Glutamatergic neuron (in vitro differentiated cells): ENCODE data around the gene DMWD. TPM values are rescaled to one million over a fixed set of nuclear protein-coding genes. Genes with fewer than 3 reads are reported as not detected.

Experiments
- DNase-seq: peaks from one replicate; pipeline ENCODE4 v3.0.0; 2022
- H3K27ac Mint-ChIP-seq: one replicate; pipeline ENCODE4 v1.8.0; 2020; ENCODE audit warnings: mild to moderate bottlenecking, mixed read lengths, inconsistent platforms; ENCODE audit not compliant: unreplicated experiment
- H3K27me3 Mint-ChIP-seq: one replicate; pipeline ENCODE4 v1.8.0; 2020; ENCODE audit warnings: mild to moderate bottlenecking, moderate library complexity, mixed read lengths, inconsistent platforms; ENCODE audit not compliant: unreplicated experiment
- H3K36me3 Mint-ChIP-seq: one replicate; pipeline ENCODE4 v1.8.0; 2020; ENCODE audit warnings: mild to moderate bottlenecking, mixed read lengths, inconsistent platforms; ENCODE audit not compliant: unreplicated experiment
- H3K4me1 Mint-ChIP-seq: one replicate; pipeline ENCODE4 v1.8.0; 2020; ENCODE audit warnings: mild to moderate bottlenecking, low read depth, mixed read lengths, inconsistent platforms; ENCODE audit not compliant: unreplicated experiment
- H3K4me3 Mint-ChIP-seq: one replicate; pipeline ENCODE4 v1.8.0; 2020; ENCODE audit warnings: mild to moderate bottlenecking, mixed read lengths, inconsistent platforms; ENCODE audit not compliant: unreplicated experiment
- H3K9me3 Mint-ChIP-seq: one replicate; pipeline ENCODE4 v1.8.0; 2020; ENCODE audit warnings: mild to moderate bottlenecking, moderate library complexity, mixed read lengths, inconsistent platforms; ENCODE audit not compliant: unreplicated experiment
- total RNA-seq: library from RNA; stranded (reverse); fragmentation: NEBNext Ultra II Directional; extraction: Animal tissue kit (Norgen Biotek cat#: 25700); gene quantifications from one replicate; pipeline ENCODE4 v1.2.1, GENCODE V29; 2021; ENCODE audit not compliant: unreplicated experiment
- TF ChIP-seq, protein P1 (sequence below): fragments of 200-600 bp; sonication (generic); IDR thresholded peaks from one replicate; pipeline ENCODE4 v1.5.0; 2021; ENCODE audit not compliant: partially characterized antibody, unreplicated experiment

Gene DMWD
- total RNA-seq, 1 donor from 2014 or later = 123 TPM

- TF ChIP-seq, protein P1, sequence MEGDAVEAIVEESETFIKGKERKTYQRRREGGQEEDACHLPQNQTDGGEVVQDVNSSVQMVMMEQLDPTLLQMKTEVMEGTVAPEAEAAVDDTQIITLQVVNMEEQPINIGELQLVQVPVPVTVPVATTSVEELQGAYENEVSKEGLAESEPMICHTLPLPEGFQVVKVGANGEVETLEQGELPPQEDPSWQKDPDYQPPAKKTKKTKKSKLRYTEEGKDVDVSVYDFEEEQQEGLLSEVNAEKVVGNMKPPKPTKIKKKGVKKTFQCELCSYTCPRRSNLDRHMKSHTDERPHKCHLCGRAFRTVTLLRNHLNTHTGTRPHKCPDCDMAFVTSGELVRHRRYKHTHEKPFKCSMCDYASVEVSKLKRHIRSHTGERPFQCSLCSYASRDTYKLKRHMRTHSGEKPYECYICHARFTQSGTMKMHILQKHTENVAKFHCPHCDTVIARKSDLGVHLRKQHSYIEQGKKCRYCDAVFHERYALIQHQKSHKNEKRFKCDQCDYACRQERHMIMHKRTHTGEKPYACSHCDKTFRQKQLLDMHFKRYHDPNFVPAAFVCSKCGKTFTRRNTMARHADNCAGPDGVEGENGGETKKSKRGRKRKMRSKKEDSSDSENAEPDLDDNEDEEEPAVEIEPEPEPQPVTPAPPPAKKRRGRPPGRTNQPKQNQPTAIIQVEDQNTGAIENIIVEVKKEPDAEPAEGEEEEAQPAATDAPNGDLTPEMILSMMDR = no peak
- Mint-ChIP-seq H3K36me3 (no peaks in the 10 kb centered on the region), H3K4me3 (no peak overlapping the region), H3K4me1 (peaks cover 3% of the 10 kb centered on the region), H3K27me3 (peaks cover 13% of the 10 kb centered on the region), H3K9me3 (peaks cover 7% of the 10 kb centered on the region), H3K27ac (no peak overlapping the region)
- DNase-seq = no peak
These were observed 26.8 kb downstream of the DMWD start for GRCh38 chr19:45765702-45766295.

DNA sequence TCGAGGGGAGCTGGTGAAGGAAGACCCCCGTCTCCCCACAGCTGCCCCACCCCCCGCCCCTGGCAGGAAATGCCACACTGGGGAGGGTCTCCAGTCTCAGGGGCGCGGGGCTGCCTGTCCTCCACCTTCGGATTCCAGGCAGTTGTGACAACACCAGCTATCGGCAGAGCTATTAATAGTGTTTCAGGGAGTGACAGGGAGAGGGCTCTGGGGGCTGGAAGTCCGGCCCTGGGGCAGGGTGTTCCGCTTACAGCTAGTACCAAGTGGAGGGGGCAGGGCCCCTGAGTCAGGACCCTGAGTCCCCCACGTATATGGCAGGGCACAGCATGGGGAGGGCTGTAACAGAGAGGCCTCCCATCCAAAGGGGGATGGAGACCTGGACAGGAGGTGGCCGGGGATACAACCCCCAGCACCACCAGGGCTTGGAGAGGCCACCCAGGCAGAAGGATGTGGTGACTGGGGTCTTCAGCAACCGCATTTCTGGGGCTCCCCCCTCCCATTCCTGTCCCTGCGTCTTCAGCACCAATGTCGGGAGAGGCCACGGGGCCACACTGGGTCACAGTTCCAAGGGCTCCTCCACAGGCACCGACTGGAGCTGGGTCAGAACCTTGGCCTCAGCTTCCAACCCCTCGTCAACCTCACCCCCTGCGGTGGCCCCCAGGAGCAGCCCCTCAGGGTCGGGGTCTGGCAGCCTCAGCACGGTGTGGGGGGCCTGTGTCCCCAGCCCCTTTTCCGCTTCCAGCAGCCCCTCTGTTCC is 27.5 kb downstream of the DMWD start:
- peaks cover 3% of the 10 kb centered on the region for H3K4me1 Mint-ChIP-seq
- peaks cover 11% of the 10 kb centered on the region for H3K27me3 Mint-ChIP-seq
- TF ChIP-seq, protein P1 = no peak
- no peak for DNase-seq
- no peak overlapping the region for H3K27ac Mint-ChIP-seq
- peaks cover 5% of the 10 kb centered on the region for H3K9me3 Mint-ChIP-seq
- peak overlapping the region; percentile 69 for H3K4me3 Mint-ChIP-seq
- no peaks in the 10 kb centered on the region for H3K36me3 Mint-ChIP-seq

DNA sequence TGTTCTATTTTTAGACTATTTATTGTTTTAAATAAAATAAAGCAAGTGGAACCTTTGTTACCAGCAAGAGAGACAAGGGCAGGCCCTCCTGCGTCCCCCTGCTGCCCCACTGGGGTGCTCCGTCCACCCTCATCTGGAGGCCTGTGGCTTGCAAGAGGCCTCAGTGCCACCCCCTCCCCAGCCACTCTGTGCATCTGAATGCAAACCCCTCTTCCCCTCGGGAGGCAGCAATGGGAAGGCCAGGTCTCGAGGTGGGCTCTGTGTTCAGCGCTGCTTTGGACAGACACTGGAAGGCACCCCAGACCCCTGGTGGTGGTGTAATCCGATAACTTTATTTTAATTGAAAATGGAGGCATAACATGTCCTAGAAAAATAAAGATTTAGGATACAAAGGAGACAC is 28.2 kb downstream of the DMWD start:
- Mint-ChIP-seq H3K4me3 (peak overlapping the region; percentile 69), H3K9me3 (peaks cover 3% of the 10 kb centered on the region), H3K4me1 (peaks cover 3% of the 10 kb centered on the region), H3K27ac (no peak overlapping the region), H3K27me3 (peaks cover 8% of the 10 kb centered on the region), H3K36me3 (no peaks in the 10 kb centered on the region)
- TF ChIP-seq, protein P1 = peak; percentile 34
- no peak for DNase-seq

- Mint-ChIP-seq H3K36me3 (no peaks in the 10 kb centered on the region), H3K27me3 (peaks cover 6% of the 10 kb centered on the region), H3K9me3 (no peaks in the 10 kb centered on the region), H3K4me3 (no peak overlapping the region), H3K27ac (no peak overlapping the region), H3K4me1 (peaks cover 3% of the 10 kb centered on the region)
- DNase-seq = no peak
- TF ChIP-seq, protein P1 = no peak
These were observed 28.9 kb downstream of the DMWD start for GRCh38 chr19:45763691-45764294.
